ENCODE results near the gene CYP1B1. TPM values are rescaled to one million over a fixed set of nuclear protein-coding genes. Genes with fewer than 3 reads are reported as not detected.
"Not testable (repeated sequence)": the region's sequence is repeated elsewhere in the genome, so short reads cannot be mapped to it uniquely, and the experiment has no call there.

The CYP1B1 gene
- polyA plus RNA-seq, 4 donors = 0.67 to 15.1 (median 1.5) TPM

- not testable (repeated sequence) for H3K9me3 ChIP-seq (ENCODE audit: control insufficient read depth in 2 of 2, insufficient read depth in 1 of 2, low read depth in 1 of 2, low read length in 1 of 2); H3K4me1 ChIP-seq (ENCODE audit: control insufficient read depth in 3 of 3, insufficient read depth in 2 of 3, low read depth in 1 of 3, low read length in 2 of 3); DNase-seq; H3K4me3 ChIP-seq (ENCODE audit: low read depth in 1 of 3, low read length in 3 of 3); FAIRE-seq; H3K36me3 ChIP-seq (ENCODE audit: control insufficient read depth in 3 of 3, insufficient read depth in 2 of 3, low read depth in 1 of 3, low read length in 3 of 3); H3K27ac ChIP-seq (ENCODE audit: low read depth in 1 of 3, low read length in 2 of 3); H3K27me3 ChIP-seq (ENCODE audit: control insufficient read depth in 3 of 3, insufficient read depth in 3 of 3, low read length in 3 of 3)
- 84 to 88% (median 88%) methylated on average over 6 of the region's 6 CpGs for WGBS, 3 donors
Observed at GRCh38 chr2:38090212-38090611, 14.3 kb upstream of the CYP1B1 start.

GRCh38 chr2:38085998-38086698 lies 10.2 kb upstream of the CYP1B1 start:
- not testable (repeated sequence) for H3K9me3 ChIP-seq (ENCODE audit: control insufficient read depth in 2 of 2, insufficient read depth in 1 of 2, low read depth in 1 of 2, low read length in 1 of 2); FAIRE-seq; H3K4me1 ChIP-seq (ENCODE audit: control insufficient read depth in 3 of 3, insufficient read depth in 2 of 3, low read depth in 1 of 3, low read length in 2 of 3); H3K36me3 ChIP-seq (ENCODE audit: control insufficient read depth in 3 of 3, insufficient read depth in 2 of 3, low read depth in 1 of 3, low read length in 3 of 3); H3K4me3 ChIP-seq (ENCODE audit: low read depth in 1 of 3, low read length in 3 of 3); DNase-seq; H3K27me3 ChIP-seq (ENCODE audit: control insufficient read depth in 3 of 3, insufficient read depth in 3 of 3, low read length in 3 of 3); H3K27ac ChIP-seq (ENCODE audit: low read depth in 1 of 3, low read length in 2 of 3)
- WGBS, 3 donors = 67 to 80% (median 70%) methylated on average over 10 of the region's 10 CpGs

GRCh38 chr2:38084556-38084955 lies 8.6 kb upstream of the CYP1B1 start:
- WGBS, 3 donors = 28 to 57% (median 49%) methylated on average over 8 of the region's 8 CpGs
- H3K9me3 ChIP-seq (ENCODE audit: control insufficient read depth in 2 of 2, insufficient read depth in 1 of 2, low read depth in 1 of 2, low read length in 1 of 2); FAIRE-seq; H3K27ac ChIP-seq (ENCODE audit: low read depth in 1 of 3, low read length in 2 of 3); H3K4me1 ChIP-seq (ENCODE audit: control insufficient read depth in 3 of 3, insufficient read depth in 2 of 3, low read depth in 1 of 3, low read length in 2 of 3); H3K36me3 ChIP-seq (ENCODE audit: control insufficient read depth in 3 of 3, insufficient read depth in 2 of 3, low read depth in 1 of 3, low read length in 3 of 3); DNase-seq; H3K4me3 ChIP-seq (ENCODE audit: low read depth in 1 of 3, low read length in 3 of 3); H3K27me3 ChIP-seq (ENCODE audit: control insufficient read depth in 3 of 3, insufficient read depth in 3 of 3, low read length in 3 of 3): not testable (repeated sequence)

- not testable (repeated sequence) for FAIRE-seq; DNase-seq; H3K27ac ChIP-seq (ENCODE audit: low read depth in 1 of 3, low read length in 2 of 3); H3K9me3 ChIP-seq (ENCODE audit: control insufficient read depth in 2 of 2, insufficient read depth in 1 of 2, low read depth in 1 of 2, low read length in 1 of 2); H3K36me3 ChIP-seq (ENCODE audit: control insufficient read depth in 3 of 3, insufficient read depth in 2 of 3, low read depth in 1 of 3, low read length in 3 of 3); H3K4me3 ChIP-seq (ENCODE audit: low read depth in 1 of 3, low read length in 3 of 3); H3K27me3 ChIP-seq (ENCODE audit: control insufficient read depth in 3 of 3, insufficient read depth in 3 of 3, low read length in 3 of 3); H3K4me1 ChIP-seq (ENCODE audit: control insufficient read depth in 3 of 3, insufficient read depth in 2 of 3, low read depth in 1 of 3, low read length in 2 of 3)
- 81 to 91% (median 84%) methylated on average over 9 of the region's 9 CpGs for WGBS, 3 donors
Observed at GRCh38 chr2:38082727-38083126, 6.8 kb upstream of the CYP1B1 start.

- Histone ChIP-seq H3K27me3 (ENCODE audit: control insufficient read depth in 3 of 3, insufficient read depth in 3 of 3, low read length in 3 of 3) (peaks cover 3 to 27% (median 8%) of the 10 kb centered on the region in 3 donors), H3K4me1 (ENCODE audit: control insufficient read depth in 3 of 3, insufficient read depth in 2 of 3, low read depth in 1 of 3, low read length in 2 of 3) (peaks cover 0 to 12% (median 3%) of the 10 kb centered on the region in 3 donors), H3K36me3 (ENCODE audit: control insufficient read depth in 3 of 3, insufficient read depth in 2 of 3, low read depth in 1 of 3, low read length in 3 of 3) (no peaks in the 10 kb centered on the region), H3K27ac (ENCODE audit: low read depth in 1 of 3, low read length in 2 of 3) (no peak overlapping the region), H3K9me3 (ENCODE audit: control insufficient read depth in 2 of 2, insufficient read depth in 1 of 2, low read depth in 1 of 2, low read length in 1 of 2) (no peaks in the 10 kb centered on the region), H3K4me3 (ENCODE audit: low read depth in 1 of 3, low read length in 3 of 3) (no peak overlapping the region)
- FAIRE-seq (no peak), DNase-seq (no peak)
- WGBS, 3 donors = 77 to 98% (median 91%) methylated on average over 3 of the region's 3 CpGs
Observed at GRCh38 chr2:38080346-38080745, 4.4 kb upstream of the CYP1B1 start.

GRCh38 chr2:38079116-38080052 lies 3.4 kb upstream of the CYP1B1 start:
- 72 to 84% (median 81%) methylated on average over 11 of the region's 11 CpGs for WGBS, 3 donors
- Histone ChIP-seq H3K27ac (ENCODE audit: low read depth in 1 of 3, low read length in 2 of 3) (no peak overlapping the region), H3K27me3 (ENCODE audit: control insufficient read depth in 3 of 3, insufficient read depth in 3 of 3, low read length in 3 of 3) (peaks cover 12 to 36% (median 16%) of the 10 kb centered on the region in 3 donors), H3K9me3 (ENCODE audit: control insufficient read depth in 2 of 2, insufficient read depth in 1 of 2, low read depth in 1 of 2, low read length in 1 of 2) (no peaks in the 10 kb centered on the region), H3K36me3 (ENCODE audit: control insufficient read depth in 3 of 3, insufficient read depth in 2 of 3, low read depth in 1 of 3, low read length in 3 of 3) (no peaks in the 10 kb centered on the region), H3K4me1 (ENCODE audit: control insufficient read depth in 3 of 3, insufficient read depth in 2 of 3, low read depth in 1 of 3, low read length in 2 of 3) (peaks cover 0 to 18% (median 3%) of the 10 kb centered on the region in 3 donors), H3K4me3 (ENCODE audit: low read depth in 1 of 3, low read length in 3 of 3) (no peak overlapping the region)
- DNase-seq = no peak
- no peak for FAIRE-seq

- Histone ChIP-seq H3K27me3 (ENCODE audit: control insufficient read depth in 3 of 3, insufficient read depth in 3 of 3, low read length in 3 of 3) (peaks cover 20 to 56% (median 28%) of the 10 kb centered on the region in 3 donors), H3K36me3 (ENCODE audit: control insufficient read depth in 3 of 3, insufficient read depth in 2 of 3, low read depth in 1 of 3, low read length in 3 of 3) (no peaks in the 10 kb centered on the region), H3K27ac (ENCODE audit: low read depth in 1 of 3, low read length in 2 of 3) (peak overlapping the region in 1 of 3 donors; percentile 70), H3K4me3 (ENCODE audit: low read depth in 1 of 3, low read length in 3 of 3) (peak overlapping the region in 2 of 3 donors; percentile 35 to 57), H3K4me1 (ENCODE audit: control insufficient read depth in 3 of 3, insufficient read depth in 2 of 3, low read depth in 1 of 3, low read length in 2 of 3) (peaks cover 0 to 24% (median 3%) of the 10 kb centered on the region in 3 donors), H3K9me3 (ENCODE audit: control insufficient read depth in 2 of 2, insufficient read depth in 1 of 2, low read depth in 1 of 2, low read length in 1 of 2) (no peaks in the 10 kb centered on the region)
- no peak for FAIRE-seq
- 5 to 14% (median 9%) methylated on average over 12 of the region's 12 CpGs for WGBS, 3 donors
- peak in 1 of 2 donors; percentile 7 for DNase-seq
Observed at GRCh38 chr2:38077431-38077769, 1.4 kb upstream of the CYP1B1 start.

- Histone ChIP-seq H3K27me3 (ENCODE audit: control insufficient read depth in 3 of 3, insufficient read depth in 3 of 3, low read length in 3 of 3) (peaks cover 20 to 59% (median 28%) of the 10 kb centered on the region in 3 donors), H3K4me1 (ENCODE audit: control insufficient read depth in 3 of 3, insufficient read depth in 2 of 3, low read depth in 1 of 3, low read length in 2 of 3) (peaks cover 0 to 24% (median 3%) of the 10 kb centered on the region in 3 donors), H3K9me3 (ENCODE audit: control insufficient read depth in 2 of 2, insufficient read depth in 1 of 2, low read depth in 1 of 2, low read length in 1 of 2) (no peaks in the 10 kb centered on the region), H3K36me3 (ENCODE audit: control insufficient read depth in 3 of 3, insufficient read depth in 2 of 3, low read depth in 1 of 3, low read length in 3 of 3) (no peaks in the 10 kb centered on the region), H3K27ac (ENCODE audit: low read depth in 1 of 3, low read length in 2 of 3) (peak overlapping the region in 1 of 3 donors; percentile 70), H3K4me3 (ENCODE audit: low read depth in 1 of 3, low read length in 3 of 3) (peak overlapping the region; percentile 4 to 57 (median 48))
- no peak for FAIRE-seq
- WGBS, 3 donors = 0 to 1% (median 1%) methylated on average over 57 to 76 of the region's 76 CpGs
- DNase-seq = peak; percentile 39 to 58
Observed at GRCh38 chr2:38076710-38077430, 919 bp upstream of the CYP1B1 start.
